ENCODE results near the gene RBKS. TPM values are rescaled to one million over a fixed set of nuclear protein-coding genes. Genes with fewer than 3 reads are reported as not detected.

Gene RBKS
- total and polyA plus RNA-seq, 2 of the 13 experiments (the other 11 are each of a cell fraction or from before 2014, with no cell fraction given), result 7.7 to 8.3 TPM

DNA sequence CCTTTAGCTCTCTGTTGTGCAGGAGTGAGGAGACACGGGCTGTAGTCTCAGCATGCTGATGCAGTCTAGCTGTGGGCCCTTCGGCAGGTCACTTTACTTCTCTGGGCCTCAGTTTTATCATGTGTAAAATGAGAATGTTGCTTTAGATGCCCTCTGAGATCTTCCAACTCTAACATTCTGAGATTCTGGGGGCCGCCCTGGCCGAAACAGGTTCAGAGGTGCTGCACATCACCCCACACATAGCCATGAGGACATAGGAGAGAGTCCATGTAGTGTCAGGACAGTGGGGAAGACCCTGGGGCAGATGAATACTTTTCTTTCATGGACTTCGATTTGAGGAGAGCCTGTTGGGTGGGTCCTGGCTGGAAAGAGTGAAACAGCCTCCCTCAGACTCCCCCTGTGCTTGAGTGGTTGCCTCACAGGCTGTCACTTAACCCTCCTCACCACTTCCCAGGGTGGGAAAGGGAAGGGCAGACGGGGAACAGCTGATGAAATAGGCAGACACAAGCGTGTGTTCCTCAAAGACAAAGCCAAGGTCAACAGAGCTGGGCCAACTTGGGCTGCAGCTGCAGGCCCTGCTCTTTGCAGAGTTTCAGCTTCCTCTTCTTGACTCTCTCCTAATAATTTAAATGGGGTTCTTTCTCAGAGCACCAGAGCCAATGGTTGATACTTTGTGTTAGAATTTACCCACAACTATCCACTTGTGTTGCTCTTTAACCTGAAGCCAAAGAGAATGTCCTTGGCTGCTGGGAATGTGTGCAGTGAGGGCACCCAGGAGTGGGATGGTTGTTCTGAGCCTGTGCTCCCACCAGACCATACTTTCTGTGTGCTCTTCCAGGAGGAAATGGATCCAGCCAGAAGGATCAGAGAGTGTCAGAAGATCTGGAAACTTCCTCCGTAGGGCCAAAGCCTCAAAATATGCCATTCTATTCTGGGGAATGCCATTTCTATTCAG lies 133.4 kb downstream of the RBKS start:
- POLR2A ChIA-PET, result interaction anchor here (0.7 to 16.2 kb wide), 13 partner anchors 9 to 640 kb away, joined by 3 to 248 read pairs (median 6); partner anchors contain the start of genes BABAM2, FOSL2, MRPL33 and RBKS
- CTCF ChIA-PET (ENCODE audit: low intra/inter-chr PET ratio, low total read pairs), result no interaction called here
- in situ Hi-C loops (cut with HindIII; ENCODE audit: extremely low pct_ligation_motif_present, low pct_unique_long_range_greater_than_20kb), result loop anchor here (10.0 kb wide), 1 partner anchor 638 kb away; the partner anchor contains the start of gene FOSL2
- TF ChIP-seq SMAD3 (CRISPR knock-in tag; IDR thresholded peaks at IDR 0.05) (0 out of 2 replicates have a peak, but pooled peaks have one; percentile 28), PAWR (CRISPR knock-in tag; IDR thresholded peaks at IDR 0.05; ENCODE audit: borderline replicate concordance) (no peak), JUNB (CRISPR knock-in tag; IDR thresholded peaks at IDR 0.05; ENCODE audit: borderline replicate concordance) (no peak), TCF12 (IDR thresholded peaks at IDR 0.05) (no peak), TCF12 (CRISPR knock-in tag; IDR thresholded peaks at IDR 0.05) (no peak), CEBPB (IDR thresholded peaks at IDR 0.05; ENCODE audit: borderline replicate concordance, low read depth, low read length) (peak; percentile 70), SYNCRIP (IDR thresholded peaks at IDR 0.05; ENCODE audit: insufficient read depth, low read depth, low read length) (no peak), HNF4A (CRISPR knock-in tag; IDR thresholded peaks at IDR 0.05) (peak; percentile 39; the same call in 1 of the 2 replicates), EED (CRISPR knock-in tag; IDR thresholded peaks at IDR 0.05) (peak; percentile 51; the same call in 1 of the 2 replicates), ZNF296 (CRISPR knock-in tag; conservative IDR thresholded peaks at IDR 0.05) (no peak), AKAP8 (CRISPR knock-in tag; IDR thresholded peaks at IDR 0.05) (0 out of 2 replicates have a peak, but pooled peaks have one; percentile 30), SSRP1 (CRISPR knock-in tag; IDR thresholded peaks at IDR 0.05) (no peak), PATZ1 (CRISPR knock-in tag; IDR thresholded peaks at IDR 0.05) (peak; percentile 45; the same call in 1 of the 2 replicates), EP300 (IDR thresholded peaks at IDR 0.05; ENCODE audit: low read depth in 2 of 2, low read length in 2 of 2) (no peak), EP300 (CRISPR knock-in tag; IDR thresholded peaks at IDR 0.05; ENCODE audit: borderline replicate concordance) (0 out of 2 replicates have a peak, but pooled peaks have one; percentile 22), RXRA (CRISPR knock-in tag; IDR thresholded peaks at IDR 0.05) (0 out of 2 replicates have a peak, but pooled peaks have one; percentile 35)
- TF ChIP-seq, protein P1, sequence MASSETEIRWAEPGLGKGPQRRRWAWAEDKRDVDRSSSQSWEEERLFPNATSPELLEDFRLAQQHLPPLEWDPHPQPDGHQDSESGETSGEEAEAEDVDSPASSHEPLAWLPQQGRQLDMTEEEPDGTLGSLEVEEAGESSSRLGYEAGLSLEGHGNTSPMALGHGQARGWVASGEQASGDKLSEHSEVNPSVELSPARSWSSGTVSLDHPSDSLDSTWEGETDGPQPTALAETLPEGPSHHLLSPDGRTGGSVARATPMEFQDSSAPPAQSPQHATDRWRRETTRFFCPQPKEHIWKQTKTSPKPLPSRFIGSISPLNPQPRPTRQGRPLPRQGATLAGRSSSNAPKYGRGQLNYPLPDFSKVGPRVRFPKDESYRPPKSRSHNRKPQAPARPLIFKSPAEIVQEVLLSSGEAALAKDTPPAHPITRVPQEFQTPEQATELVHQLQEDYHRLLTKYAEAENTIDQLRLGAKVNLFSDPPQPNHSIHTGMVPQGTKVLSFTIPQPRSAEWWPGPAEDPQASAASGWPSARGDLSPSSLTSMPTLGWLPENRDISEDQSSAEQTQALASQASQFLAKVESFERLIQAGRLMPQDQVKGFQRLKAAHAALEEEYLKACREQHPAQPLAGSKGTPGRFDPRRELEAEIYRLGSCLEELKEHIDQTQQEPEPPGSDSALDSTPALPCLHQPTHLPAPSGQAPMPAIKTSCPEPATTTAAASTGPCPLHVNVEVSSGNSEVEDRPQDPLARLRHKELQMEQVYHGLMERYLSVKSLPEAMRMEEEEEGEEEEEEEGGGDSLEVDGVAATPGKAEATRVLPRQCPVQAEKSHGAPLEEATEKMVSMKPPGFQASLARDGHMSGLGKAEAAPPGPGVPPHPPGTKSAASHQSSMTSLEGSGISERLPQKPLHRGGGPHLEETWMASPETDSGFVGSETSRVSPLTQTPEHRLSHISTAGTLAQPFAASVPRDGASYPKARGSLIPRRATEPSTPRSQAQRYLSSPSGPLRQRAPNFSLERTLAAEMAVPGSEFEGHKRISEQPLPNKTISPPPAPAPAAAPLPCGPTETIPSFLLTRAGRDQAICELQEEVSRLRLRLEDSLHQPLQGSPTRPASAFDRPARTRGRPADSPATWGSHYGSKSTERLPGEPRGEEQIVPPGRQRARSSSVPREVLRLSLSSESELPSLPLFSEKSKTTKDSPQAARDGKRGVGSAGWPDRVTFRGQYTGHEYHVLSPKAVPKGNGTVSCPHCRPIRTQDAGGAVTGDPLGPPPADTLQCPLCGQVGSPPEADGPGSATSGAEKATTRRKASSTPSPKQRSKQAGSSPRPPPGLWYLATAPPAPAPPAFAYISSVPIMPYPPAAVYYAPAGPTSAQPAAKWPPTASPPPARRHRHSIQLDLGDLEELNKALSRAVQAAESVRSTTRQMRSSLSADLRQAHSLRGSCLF (CRISPR knock-in tag; IDR thresholded peaks at IDR 0.05; ENCODE audit: borderline replicate concordance), result no peak

More for the DNA sequence above, 133.4 kb downstream of the RBKS start:
- DNase-seq (ENCODE audit: low spot score) (no peak), ATAC-seq (no peak; the same call in 2 of the 3 replicates), FAIRE-seq (no peak)
- WGBS (ENCODE audit: low lambda C conversion rate), result 65% methylated on average over 8 of the region's 8 CpGs
- Histone ChIP-seq H3K27me3 (ENCODE audit: control insufficient read depth in 1 of 2, insufficient read depth in 2 of 2, low read length in 2 of 2) (no peaks in the 10 kb centered on the region), H3K4me3 (replicated peaks in 1 of 3; ENCODE audit: insufficient read depth in 1 of 3, low read depth in 2 of 3, low read length in 3 of 3) (no peak overlapping the region), H3K9ac (ENCODE audit: insufficient read depth, low read depth, low read length) (peak overlapping the region; percentile 4; the same call in 1 of the 2 replicates), H3K4me1 (ENCODE audit: insufficient read depth, low read length) (peaks cover 71% of the 10 kb centered on the region), H3K79me2 (ENCODE audit: insufficient read depth, low read length) (peaks cover 18% of the 10 kb centered on the region), H4K20me1 (ENCODE audit: insufficient read depth, low read length) (peaks cover 3% of the 10 kb centered on the region; the same call in 1 of the 2 replicates), H3K9me3 (ENCODE audit: low read length) (no peaks in the 10 kb centered on the region), H3K36me3 (replicated peaks in 1 of 2; ENCODE audit: control insufficient read depth in 1 of 2, insufficient read depth in 2 of 2, low read length in 2 of 2) (peaks cover 3% of the 10 kb centered on the region in 2 experiments; a peak in 4 of 5 replicates), H3K27ac (ENCODE audit: extremely low read length, insufficient read depth, low read length) (peak overlapping the region; percentile 25), H2AFZ (ENCODE audit: low read length) (no peak overlapping the region), H3K4me2 (ENCODE audit: low read depth, low read length) (peak overlapping the region; percentile 40)
- intact Hi-C loops (cut with micrococcal nuclease; ENCODE audit: unreplicated experiment), result no loop called here
- no TSS peak for BruUV-seq (replicated peaks)

All from HepG2 (cell line).